HG03066 (cell line): Measurements from ENCODE around the gene RPL13A.

Source experiments
- ATAC-seq: cut with Tn5 transposase; IDR thresholded peaks from one replicate; pipeline ENCODE4 v1.9.1; 2021; ENCODE audit warnings: low read depth; ENCODE audit not compliant: unreplicated experiment

Gene RPL13A

DNA sequence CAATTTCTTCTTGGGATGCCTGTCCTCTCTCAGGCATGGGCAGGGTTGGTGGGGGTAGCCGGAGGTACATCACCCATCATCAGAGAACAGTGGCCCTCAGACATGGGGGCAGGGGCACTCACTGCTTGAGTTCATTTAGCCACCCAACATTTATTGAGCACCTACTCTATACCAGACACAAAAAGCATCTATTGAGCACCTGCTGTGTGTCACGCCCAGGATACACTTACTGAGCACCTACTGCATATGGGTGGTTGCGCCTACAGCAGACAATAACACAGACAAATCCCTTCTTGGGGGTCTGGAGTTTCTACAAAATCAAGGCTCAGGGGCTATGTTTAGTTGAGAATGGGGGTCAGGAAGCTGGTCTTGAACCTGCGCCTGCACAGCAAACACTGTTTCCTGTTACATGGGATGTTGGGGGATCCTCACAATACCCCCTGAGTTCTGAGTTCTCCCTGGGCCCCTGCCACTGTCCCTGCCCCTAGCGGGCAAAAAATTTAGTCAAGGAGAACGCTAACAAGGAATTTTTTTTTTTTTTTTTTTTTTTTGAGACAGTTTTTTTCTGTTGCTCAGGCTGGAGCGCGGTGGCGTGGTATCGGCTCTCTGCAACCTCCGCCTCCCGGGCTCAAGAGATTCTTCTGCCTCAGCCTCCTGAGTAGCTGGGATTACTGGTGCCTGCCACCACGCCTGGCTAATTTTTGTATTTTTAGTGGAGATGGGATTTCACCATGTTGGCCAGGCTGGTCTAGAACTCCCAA, 52.0 kb downstream of the RPL13A start:
- no peak for ATAC-seq
